Upper lobe of left lung (tissue), 4 donors: ENCODE measurements around the gene CABYR.

Experiments
- EP300 ChIP-seq, 4 donors: sonication (generic); formaldehyde crosslinking; IDR thresholded peaks; one replicate each; pipeline ENCODE4 v1.5.1; 2017; ENCODE audit warnings: antibody characterized with exemption in 4 of 4, control low read depth in 2 of 4
- POLR2A ChIP-seq, 4 donors: fragments of 450-650 bp; IDR thresholded peaks; one replicate each; pipeline ENCODE4 v1.5.1; 2016 to 2017; ENCODE audit warnings: antibody characterized with exemption in 4 of 4, mild to moderate bottlenecking in 2 of 4
- POLR2AphosphoS5 ChIP-seq, 2 donors: sonication (generic); formaldehyde crosslinking; IDR thresholded peaks; one replicate each; pipeline ENCODE4 v1.5.1; 2017; ENCODE audit warnings: antibody characterized with exemption in 2 of 2
- TF ChIP-seq, protein P1 (sequence below), 6 experiments: fragments of 450-650 bp in 4 of 6; fragments of 200-600 bp in 2 of 6; sonication (generic) in 2 of 6; IDR thresholded peaks; one replicate each; pipeline ENCODE4 v1.5.1; 2016 to 2019; ENCODE audit warnings: antibody characterized with exemption in 6 of 6

DNA sequence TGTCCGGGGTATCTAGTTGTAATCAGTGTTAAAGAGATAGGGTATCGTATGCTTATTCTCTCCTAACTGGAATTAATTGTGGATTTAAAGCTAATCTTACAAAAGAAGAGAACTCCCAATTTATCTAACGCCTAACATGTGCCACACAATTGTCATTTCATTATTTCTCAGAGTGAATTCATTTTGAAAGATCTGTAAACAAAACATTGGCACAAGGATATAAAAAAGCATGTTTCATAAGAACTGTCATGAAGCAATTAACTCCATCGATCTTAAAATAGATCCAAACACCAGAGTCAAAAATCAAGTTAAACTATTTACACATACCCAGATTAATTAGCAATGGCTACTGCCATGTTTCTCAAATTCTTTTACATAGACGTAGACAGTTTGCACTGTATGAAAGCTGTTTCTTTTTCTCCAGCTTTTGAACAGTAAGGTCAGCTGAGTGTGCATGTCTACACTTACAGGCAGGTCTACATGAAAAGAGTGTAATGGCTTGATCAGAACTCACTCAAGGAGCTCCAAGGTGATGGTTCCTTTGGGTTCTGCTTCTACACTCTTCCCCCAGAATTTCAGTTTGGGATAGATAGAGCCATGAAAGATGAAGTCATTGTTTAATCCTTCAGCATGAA, 38.8 kb downstream of the CABYR start:
- TF ChIP-seq, protein P1, sequence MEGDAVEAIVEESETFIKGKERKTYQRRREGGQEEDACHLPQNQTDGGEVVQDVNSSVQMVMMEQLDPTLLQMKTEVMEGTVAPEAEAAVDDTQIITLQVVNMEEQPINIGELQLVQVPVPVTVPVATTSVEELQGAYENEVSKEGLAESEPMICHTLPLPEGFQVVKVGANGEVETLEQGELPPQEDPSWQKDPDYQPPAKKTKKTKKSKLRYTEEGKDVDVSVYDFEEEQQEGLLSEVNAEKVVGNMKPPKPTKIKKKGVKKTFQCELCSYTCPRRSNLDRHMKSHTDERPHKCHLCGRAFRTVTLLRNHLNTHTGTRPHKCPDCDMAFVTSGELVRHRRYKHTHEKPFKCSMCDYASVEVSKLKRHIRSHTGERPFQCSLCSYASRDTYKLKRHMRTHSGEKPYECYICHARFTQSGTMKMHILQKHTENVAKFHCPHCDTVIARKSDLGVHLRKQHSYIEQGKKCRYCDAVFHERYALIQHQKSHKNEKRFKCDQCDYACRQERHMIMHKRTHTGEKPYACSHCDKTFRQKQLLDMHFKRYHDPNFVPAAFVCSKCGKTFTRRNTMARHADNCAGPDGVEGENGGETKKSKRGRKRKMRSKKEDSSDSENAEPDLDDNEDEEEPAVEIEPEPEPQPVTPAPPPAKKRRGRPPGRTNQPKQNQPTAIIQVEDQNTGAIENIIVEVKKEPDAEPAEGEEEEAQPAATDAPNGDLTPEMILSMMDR (IDR thresholded peaks at IDR 0.05), result no peak
- no peak for TF ChIP-seq POLR2A (IDR thresholded peaks at IDR 0.05)
- no peak for TF ChIP-seq POLR2AphosphoS5 (IDR thresholded peaks at IDR 0.05)
- TF ChIP-seq EP300 (IDR thresholded peaks at IDR 0.05), result no peak
